NCI-H2227 treated with DMSO at 0.1 percent for 48 hours (cell line): ENCODE results near the gene ING3.
"Not testable (repeated sequence)": the region's sequence is repeated elsewhere in the genome, so short reads cannot be mapped to it uniquely, and the experiment has no call there.

Source experiments
- DNase-seq: peaks from one replicate; lab custom pipeline; 2025; lab: John Stamatoyannopoulos, UW

ING3 gene

DNA sequence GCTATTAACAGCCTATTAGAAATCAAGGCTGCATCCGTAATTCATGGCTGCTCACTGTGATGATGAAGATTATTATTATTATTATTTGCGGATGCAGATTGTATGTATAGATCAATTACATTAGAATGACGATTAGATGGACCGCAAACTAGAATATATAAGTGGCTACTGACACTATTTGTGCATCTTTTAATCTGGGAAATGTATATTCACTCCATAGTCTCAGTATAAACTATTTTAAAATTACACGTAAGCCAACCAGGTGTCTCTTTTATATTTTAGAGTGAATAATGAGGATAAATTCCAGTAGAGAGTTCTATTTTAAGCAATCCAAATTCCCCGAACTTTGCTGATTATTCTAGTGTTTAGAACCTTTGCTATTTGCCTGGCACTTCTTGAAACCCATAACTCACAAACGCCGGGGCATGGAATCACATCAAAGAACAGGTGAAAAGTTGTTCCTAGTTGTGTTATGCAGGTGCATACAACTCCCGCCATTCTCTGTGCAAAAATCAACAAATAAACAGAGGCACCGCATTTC lies 509 bp upstream of the ING3 start:
- peak; percentile 24 for DNase-seq

DNA sequence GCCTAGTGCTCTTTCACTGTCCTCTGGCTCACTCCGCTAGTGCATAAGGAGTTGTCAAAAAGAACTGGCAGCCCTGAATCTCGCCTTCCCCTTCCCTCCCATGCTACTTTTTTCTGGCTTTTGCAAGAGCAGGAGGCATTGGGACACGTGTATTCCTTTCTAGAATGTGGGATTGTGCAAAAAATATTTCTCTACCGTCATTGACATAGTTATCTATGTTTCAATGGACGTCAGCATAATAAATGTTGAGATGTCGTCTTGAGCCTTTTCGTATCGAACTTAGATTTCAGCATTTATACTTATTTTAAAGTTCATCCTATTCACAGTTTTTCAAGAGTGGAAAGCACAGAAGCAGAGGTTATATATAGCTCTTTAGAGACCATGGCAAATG lies 727 bp downstream of the ING3 start:
- DNase-seq = no peak

DNA sequence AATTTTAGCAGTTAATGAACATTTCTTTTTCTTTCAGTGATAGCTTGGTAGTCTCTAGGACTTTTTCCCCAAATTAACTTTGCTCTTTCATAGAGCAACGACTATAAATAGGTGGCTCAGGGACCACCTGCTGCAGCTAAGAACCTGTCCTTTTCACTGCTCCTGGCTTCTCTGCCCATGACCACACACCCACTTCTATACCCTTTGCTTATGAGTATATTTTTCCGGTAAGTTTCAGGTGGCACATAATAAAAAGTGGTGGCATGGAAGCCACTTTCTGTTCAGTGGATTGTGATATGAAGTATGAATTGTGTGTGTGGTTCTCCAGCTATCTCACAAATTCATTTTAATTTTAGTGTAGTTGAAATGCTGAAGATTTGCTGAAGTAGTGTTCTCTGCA lies 1.2 kb downstream of the ING3 start:
- no peak for DNase-seq

DNA sequence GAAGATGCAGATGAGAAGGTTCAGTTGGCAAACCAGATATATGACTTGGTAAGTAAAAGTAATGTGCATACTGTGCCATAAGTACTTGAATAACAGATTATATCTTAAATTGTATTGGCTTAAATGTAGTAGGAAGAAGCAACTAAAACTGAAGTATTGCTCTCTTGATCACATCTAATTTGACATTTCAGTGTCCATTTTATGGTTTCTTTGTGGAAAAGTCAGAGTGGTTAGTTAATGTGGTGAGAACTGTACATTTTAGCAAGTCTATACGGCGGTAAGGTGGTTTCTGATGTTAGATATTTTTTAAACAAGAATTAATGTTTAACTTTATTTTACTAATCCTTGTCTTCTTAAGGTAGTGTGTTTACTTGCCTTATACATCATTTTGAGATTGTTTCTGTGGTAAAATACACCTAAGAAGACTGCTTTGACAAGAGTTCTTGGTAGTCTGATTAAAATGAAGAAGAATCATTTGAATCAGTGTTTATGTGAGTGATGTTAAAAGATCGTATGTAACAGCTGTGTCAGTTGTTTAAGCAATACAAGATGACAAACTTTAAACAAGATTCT lies 5.1 kb downstream of the ING3 start:
- no peak for DNase-seq

DNA sequence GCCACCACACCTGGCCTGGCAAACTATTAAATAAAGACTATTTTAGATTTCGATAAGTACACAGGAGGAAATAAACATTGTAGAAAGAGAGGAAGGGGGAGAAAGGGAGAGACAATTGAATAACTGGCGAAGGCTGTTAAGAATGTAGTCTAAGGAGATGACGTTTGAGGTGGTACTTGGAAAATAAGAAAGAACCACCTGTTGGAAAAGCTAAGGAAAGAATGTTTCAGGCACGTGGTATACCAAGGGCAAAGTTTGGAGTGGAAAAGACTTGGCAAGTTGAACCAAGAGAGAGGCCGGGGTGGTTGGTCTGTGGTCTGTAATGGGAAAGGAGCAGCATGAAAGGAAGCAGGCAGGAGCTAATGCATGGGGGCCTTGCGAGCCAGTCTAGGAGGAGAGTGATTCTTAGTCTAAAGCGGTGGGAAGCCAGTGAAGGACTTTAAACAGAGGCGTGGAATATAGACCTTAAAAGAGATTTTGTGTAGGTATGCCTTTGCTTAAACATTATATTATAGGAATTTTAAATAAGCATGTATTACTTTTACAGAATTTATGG lies 9.4 kb downstream of the ING3 start:
- no peak for DNase-seq

DNA sequence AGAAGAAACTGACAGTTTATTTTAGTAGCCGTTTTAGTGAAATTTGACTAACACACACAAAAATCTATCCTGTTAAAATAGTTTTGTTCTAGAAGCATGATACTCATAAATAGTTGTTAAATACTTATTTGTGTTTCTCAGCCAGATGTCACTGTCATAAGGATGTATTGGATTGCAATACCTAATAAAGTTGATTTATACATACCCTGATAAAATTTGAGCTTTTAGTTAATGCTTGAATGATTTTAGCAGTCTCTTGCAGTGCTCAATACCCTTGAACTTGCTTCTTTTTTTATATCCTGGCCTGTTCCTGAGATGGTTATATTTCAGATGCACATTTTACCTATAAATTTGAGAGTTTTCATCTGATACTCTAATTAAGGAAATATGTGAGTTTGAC lies 10.1 kb downstream of the ING3 start:
- no peak for DNase-seq

DNA sequence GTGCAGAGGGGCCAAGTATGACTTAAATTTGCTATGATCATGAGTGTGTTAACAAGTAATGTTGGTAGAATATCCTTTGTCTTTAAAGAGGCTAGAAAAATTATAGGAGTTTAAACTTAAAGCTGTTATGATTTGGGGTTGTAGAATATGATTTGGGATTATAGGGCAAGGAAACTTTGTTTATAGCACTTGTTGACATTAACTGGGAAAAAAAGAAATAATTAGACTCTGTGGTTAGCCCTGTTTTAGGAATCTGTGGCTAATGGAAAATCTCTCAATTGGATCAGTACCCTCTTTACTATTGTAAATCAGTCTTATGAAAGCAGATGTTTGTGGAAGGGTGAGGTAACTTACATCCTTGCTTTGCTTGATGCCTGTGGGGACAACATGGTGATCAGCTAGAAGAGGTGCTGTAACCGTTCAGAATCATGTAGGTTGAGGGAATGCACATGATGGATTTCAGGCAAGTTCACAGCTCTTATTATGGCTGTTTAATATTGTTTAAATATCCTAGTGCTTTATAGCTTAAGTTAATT lies 11.1 kb downstream of the ING3 start:
- no peak for DNase-seq

DNA sequence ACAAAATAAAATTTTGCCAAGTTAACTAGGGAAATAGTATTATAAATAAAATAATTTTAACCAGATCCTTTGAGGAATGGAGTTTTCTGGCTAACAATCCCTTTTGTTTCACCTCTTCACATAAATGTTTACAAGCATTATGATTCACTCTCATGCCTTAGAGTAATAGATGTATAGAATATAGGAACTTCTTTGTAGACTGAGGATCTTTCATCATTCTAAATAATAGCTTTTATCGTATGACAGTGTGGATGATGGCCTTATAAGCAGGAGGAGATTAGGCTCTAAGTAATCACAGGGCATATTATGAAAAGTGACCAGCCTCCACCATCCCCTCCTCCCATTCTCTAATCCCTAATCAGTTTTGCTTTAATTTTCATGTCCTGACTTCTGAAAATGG lies 13.5 kb downstream of the ING3 start:
- DNase-seq = no peak

DNA sequence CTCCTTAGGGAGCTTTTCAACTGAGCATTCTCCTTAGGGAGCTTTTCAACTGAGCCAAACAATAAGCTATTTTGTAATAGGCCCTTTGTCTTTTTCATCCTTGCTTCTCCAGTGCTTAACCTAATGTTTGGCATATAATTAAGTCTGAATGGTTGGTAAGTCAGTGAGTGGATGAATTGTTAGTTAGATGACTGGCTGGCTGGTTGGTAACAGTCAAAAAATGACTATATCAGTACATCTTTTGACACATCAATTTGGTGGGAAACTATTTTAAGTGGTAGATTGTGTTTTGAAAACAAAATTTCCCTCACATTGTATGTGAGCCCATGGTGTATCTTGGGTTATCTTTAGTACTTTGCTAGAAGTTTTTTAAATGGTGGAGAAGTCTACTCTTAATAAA lies 16.4 kb downstream of the ING3 start:
- no peak for DNase-seq

DNA sequence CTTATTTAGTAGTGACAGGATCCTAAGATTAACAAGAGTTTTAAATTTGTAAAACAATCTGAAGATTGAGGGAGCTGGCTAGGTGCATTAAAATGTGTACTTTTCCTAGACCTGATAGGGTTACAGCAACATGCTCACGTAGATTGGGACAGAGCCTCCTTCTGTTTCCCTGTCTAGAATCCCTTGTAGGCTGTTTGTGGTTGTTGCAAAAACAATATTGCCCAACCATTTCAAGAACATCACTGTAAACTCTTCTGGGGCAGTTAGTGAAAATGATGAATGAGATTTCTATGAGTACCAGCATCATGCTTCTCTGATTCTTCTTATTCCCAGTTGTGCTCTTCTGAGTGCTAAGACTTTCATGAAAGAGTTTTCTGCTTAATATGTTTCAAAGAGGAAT lies 23.3 kb downstream of the ING3 start:
- DNase-seq = no peak

DNA sequence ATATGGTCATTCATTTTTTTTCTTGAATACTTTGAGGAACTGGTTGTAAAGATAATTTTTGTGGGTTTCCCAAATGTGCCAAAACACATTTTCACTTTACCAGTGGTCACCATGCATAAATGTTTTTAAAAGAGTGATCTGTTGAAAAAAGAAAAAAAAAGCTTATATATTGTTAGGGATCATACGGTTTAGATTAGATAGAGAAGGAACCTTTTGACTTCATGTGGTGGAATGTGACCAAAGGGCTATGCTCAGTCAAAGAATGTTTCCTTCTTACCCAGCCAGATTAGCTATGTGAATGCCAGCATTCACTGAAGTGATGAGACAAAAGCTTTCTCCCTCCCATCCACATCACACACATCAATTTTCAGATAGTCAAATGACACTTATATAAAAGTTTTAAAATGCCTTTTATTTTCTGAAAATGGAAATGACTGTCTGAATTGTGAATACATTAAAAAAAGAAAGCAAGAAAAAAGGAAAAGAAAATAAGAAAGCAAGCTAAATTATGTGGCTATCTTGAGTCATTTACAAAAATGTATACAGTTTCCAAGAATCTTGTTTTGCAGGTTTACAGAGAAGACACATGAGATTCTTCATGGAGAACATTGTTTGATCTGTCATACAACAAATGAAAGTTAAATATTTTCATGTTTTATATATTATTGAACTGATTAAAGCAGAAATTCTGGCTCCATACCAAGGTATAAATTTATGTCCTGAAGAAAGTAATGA lies 29.4 kb downstream of the ING3 start:
- no peak for DNase-seq

DNA sequence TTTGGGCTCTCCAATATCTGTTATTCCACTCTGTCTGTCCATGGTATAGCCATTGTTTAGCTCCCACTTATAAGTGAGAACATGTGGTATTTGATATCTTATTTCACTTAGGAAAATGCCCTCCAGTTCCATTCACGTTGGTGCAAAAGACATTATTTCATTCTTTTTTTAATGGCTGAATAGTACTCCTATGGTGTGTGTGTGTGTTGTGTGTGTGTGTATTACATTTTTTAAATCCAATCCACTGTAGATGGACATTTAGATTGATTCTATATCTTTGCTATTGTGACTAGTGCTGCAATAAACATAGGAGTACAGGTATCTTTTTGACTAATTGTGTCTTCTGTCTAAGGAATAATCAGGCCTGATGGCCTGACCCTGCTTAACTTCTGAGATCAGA lies 30.5 kb downstream of the ING3 start:
- no peak for DNase-seq

DNA sequence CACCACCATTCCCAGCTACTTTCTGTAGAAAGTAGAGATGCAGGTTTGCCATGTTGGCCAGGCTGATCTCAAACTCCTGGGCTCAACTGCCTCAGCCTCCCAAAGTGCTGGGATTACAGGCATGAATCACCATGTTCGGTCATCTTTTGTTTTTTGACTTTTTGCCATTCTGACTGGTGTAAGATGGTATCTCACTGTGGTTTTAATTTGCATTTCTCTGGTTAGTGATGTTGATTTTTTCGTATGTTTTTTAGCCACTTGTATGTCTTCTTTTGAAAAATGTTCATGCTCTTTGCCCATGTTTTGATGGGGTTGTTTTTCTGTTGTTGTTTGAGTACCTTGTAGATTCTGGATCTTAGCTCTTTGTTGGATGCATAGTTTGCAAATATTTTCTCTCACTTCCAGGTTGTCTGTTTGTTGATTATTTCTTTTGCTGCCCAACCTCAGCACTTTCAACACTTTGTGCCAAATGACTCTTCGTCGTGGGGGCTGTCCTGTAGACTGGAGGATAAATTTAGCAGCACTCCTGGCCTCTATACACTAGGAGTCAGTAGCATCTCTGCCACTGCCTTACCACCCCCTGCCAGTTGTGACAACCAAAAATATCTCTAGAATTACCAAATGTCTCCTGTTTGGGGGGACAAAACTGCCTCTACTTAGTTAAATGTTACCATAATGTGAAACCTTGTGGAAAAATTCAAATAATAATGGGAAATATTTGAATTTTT lies 31.5 kb downstream of the ING3 start:
- no peak for DNase-seq

DNA sequence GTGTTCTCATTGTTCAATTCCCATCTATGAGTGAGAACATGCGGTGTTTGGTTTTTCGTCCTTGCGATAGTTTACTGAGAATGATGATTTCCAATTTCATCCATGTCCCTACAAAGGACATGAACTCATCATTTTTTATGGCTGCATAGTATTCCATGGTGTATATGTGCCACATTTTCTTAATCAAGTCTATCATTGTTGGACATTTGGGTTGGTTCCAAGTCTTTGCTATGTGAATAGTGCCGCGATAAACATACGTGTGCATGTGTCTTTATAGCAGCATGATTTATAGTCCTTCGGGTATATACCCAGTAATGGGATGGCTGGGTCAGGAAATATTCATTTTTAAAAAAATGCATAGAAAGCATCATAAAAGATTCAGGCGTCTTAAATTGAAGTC lies 33.0 kb downstream of the ING3 start:
- DNase-seq = not testable (repeated sequence)

DNA sequence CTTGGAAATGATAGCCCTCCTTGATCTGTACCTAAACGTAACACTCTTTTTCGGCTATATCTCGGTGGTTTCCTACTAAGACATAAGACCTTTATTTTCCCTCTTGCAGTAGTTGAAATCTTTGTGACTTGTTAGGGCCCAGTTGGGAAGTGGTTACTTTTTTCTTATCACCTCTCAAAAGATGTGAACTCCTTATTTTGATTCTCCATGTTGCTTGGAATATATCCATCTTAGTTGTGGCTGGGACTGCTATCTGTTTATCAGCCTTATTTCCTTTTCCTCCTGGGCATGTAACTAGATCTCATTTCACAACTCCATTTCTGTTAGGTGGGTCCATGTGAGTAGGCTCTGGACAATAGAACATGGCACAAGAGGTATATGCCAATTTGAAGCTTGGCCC lies 33.8 kb downstream of the ING3 start:
- DNase-seq = no peak

DNA sequence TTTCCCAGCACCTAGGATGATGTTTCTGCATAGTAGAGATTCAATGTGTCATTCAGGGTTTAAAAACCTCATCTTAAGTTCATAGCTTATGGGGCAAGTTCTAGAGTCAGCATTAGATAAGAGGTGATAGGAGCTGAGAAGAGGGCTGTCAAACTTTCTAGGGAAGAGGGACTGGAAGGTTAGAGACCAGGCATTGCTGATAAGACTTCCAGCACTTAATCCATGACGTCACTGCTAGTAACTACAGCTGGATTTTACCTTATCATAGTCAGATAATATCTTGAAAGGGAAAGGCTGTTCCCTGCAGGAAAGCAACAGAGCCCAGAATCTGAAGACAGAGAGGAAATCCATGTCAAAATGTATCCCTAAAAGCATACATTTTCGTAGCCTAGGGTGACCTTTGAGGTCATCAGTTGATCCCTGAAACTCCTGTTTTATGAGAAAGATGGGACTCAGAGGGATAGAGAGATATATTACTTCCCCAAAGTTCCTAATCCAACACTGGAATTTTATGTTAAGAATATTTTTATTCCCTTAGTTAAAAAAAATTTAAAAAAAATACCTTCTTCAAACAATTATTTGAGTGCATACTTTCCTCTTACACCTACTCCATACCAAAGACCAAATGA lies 34.7 kb downstream of the ING3 start:
- no peak for DNase-seq

DNA sequence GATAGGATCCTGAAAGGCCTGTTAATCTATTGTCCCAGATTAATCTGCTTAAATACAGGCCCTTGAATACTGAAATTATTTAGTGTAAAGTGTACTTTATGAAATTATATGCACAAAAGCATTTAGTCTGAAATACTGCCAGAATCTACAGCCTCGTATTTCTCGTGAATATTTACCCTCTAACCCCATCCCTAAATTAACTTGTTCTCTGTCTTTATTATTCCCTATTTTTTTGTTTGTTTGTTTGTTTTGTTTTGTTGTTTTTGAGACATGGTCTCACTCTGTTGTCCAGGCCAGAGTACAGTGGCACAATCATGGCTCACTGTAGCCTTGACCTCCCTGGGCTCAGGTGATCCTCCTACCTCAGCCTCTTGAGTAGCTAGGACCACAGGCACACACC lies 35.3 kb downstream of the ING3 start:
- no peak for DNase-seq

DNA sequence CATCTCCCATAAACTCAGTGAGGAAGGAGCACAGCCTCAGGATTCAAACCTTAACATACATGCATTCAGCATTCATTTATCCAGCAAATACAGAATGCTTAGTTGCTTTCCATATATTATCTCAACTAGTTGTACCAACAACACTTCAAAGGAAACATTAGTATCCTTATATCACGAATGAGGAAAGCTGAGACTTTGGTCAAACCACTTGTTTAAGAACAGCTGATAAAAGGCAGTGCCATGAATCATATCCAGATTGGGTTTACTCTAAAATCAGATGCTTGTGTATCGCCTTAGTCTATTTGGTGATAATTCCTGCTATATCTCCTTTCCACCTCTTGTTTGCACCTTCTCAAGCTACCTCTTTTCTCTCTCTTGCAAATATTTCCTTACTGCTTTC lies 36.1 kb downstream of the ING3 start:
- no peak for DNase-seq

DNA sequence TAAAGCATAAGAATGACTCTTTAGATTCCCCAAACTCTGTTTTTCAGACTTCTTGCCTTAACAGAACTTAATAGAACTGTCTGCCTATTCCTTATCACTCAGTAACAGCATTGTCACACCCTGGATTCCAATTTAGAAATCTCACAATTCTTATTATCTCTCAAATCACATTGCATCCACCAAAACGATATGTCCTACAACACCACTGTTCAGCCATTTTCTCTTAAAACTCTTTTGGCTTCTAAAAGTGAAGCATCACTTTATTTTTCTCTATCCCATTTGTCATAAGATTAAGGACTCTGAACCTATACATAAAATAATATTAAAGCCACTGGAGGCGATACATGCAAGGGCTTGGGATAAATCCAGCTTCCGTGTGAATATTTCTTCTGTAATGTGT lies 36.7 kb downstream of the ING3 start:
- no peak for DNase-seq

DNA sequence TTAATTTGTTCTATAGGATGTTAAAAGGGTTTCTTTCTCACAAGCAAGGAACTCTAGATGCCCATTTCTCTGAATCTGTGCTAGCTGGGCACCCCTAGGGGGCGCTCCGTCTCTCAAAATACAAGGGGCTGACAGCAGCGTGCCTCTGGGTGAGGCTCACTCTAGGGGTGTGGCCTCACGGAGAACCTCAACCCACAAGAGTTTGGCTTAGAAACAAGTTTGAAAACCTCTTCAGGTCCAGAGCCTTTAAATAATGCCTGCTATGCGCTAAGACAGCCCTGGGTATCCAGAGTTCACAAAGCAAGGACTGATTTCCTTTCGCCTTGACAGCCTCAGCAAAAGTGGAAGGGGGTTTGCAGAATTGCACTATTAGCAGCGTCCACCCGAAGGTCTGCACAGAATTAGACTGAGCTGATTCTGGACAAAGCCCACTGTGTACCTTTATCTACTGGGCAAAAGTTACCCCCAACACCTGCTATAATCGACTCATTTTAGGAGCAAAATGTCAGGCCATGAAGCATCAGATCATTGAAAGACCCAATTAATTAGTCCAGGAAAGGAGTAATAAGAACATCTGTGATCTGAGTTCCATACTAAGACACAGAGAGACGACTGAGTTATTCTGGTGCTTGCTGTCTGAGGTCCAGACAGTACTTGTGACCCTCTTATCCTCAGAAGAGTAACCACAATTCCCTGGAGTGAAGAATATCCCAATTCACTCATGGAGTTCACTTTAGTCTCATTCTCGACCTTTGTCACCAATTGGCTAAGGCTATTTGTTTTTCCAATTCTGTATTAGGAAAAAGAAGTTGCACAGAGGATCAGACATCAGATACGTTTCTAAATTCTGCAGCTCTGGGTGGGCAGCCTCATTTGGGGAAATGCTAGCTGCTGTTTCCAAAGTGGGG lies 37.4 kb downstream of the ING3 start:
- DNase-seq = peak; percentile 82

DNA sequence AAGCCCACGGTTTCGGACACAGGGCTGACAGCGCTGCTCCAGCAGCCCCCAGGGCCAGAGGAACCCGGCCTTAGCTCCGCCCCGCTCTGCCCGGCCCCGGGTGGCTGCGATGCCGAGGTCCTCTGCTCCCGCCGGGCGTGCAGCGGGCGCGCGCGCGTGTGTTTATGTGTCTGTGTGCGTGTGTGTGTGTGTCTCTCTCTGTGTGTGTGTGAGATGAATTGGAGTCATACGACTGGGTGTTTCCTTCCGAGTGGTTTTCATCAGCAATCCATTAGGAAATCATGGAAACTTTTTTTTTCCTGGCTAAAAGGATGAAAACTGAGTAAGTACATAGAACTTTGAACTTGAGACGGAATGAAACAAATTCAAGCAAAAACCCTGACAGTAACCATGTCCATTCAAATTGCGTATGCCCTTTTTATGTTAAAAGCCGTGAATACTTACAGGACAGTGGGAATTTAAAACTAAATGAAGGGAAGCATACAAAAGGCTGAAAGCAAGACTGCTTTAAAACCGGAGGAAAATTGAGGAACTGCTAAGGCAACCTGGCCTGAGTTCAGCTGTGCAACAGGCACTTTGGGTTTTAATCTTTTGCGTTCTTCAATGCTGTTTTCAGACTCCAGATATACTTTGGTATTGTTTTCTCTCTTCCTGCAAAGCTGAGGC lies 38.1 kb downstream of the ING3 start, which contains the start of gene CPED1:
TSS of gene CPED1 (plus strand) at position 121 of the 666 bp plus-strand sequence. CDS start 911 bp downstream, outside the sequence.
- DNase-seq = peak; percentile 26
